HG03520 (cell line): ENCODE measurements around the gene OSBPL5.

Experiments
- ATAC-seq: cut with Tn5 transposase; IDR thresholded peaks from one replicate; pipeline ENCODE4 v1.9.1; 2021; ENCODE audit warnings: mild to moderate bottlenecking, moderate library complexity; ENCODE audit not compliant: unreplicated experiment

OSBPL5 gene

GRCh38 chr11:3105791-3106735, 59.0 kb downstream of the OSBPL5 start:
- no peak for ATAC-seq

- ATAC-seq, result no peak
Observed at GRCh38 chr11:3104961-3105790, 59.9 kb downstream of the OSBPL5 start.

DNA sequence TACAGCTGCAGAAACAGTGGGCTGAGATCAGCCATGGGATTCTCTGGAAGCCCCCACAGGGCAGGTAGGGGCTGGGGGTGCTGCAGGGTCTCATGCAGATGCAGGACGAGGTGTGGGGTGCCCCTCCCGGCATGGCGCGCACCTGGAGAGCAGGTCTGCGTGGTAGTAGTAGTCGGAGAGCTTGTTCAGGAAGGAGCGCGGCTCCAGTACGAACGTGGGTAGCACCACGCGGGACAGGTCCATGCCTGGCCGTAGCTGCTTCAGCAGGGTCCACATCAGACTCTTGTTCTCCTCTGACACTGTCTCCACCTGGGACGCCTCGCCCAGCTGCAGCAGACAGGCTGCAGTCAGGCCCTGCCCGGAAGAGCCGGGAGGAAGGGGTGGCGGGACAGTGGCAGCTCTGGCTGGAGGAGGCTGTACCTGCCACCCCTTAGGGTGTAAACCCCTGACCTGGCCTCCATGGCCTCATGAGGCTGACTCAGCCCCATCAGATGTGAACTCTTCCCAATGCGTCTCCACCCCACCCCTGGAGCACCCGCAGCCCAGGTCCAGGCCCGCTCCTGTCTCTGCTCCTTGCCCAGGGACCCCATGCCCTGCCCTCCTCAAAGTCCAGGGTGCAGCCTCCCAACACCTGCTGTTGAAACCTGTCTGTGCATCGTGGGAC, 60.9 kb downstream of the OSBPL5 start:
- ATAC-seq, result no peak

- ATAC-seq, result no peak
Observed at GRCh38 chr11:3103076-3103475, 62.0 kb downstream of the OSBPL5 start.

DNA sequence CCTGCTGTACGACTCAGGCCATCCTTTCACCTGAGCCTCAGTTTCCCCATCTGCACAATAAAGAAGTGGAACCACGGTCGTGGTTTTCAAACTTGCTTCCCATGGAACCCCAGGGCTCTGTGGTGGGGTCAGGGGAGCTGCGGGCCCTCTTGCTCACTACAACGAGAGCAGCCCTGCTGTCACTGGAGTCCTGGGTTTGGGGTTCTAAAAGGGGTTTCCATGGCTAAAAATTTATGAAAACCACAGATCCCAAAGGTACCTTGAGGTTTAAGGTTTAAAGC, 62.5 kb downstream of the OSBPL5 start:
- no peak for ATAC-seq

- no peak for ATAC-seq
Observed at GRCh38 chr11:3101921-3102640, 63.0 kb downstream of the OSBPL5 start.

GRCh38 chr11:3099178-3099577, 65.9 kb downstream of the OSBPL5 start:
- ATAC-seq, result no peak

GRCh38 chr11:3096909-3097530, 68.1 kb downstream of the OSBPL5 start:
- no peak for ATAC-seq

DNA sequence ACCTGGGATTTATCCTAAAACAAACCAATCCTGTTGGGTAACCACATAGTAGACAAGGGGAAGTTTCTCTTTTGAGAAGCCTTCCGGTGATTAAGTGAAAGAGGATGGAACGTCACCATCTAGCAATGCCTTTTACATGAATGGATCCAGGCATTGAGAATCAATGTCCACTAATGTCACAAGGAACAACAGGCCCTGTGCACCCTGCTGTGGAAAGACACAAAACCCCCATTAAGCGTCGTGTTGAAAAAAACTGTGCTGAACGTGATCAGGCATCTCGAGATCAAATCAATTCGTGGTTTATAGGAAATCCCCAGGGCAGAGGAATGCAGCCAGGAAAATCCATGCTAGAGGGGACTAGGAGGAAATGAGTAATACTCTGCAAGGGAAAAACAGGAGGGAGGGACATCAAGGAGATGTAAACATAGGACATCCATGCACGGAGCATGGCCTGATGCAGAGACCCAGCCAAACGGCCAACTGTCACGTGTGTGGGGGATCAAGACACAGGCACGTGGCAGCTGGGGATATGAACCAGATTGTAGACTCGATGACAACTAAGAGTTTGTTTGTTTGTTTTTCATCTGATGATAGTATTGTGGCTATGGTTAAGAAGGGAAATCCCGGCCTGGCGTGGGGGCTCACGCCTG, 69.3 kb downstream of the OSBPL5 start:
- no peak for ATAC-seq

- no peak for ATAC-seq
Observed at GRCh38 chr11:3094223-3094824, 70.8 kb downstream of the OSBPL5 start.

- ATAC-seq, result no peak
Observed at GRCh38 chr11:3093281-3094191, 71.6 kb downstream of the OSBPL5 start.

DNA sequence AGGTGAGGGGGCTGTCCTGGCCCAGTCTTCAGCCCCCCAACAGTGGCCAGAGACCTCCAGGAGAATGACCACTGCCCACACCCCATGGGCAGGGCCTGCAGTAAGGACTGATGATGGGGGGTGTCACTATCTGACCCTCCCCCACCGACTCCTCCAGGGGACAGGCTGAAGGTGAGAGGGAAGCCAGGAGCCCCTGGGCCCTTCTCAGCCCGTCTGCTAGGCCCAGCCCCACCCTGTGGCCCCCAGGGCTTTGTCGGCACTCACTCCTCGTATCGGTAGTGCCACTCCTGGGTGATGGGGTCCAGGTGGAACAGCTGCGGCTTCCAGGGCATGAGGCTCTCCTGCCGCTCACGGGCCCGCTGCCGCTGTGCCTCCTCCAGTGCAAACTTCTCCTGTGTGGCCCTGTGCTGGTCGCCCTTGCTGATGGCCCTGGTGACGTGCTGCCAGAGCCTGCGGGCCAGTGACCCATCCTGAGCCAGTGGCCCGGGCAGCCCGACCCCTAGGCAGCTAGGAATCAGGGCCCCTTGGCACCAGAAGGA, 72.4 kb downstream of the OSBPL5 start:
- ATAC-seq, result no peak

GRCh38 chr11:3091846-3092602, 73.1 kb downstream of the OSBPL5 start:
- ATAC-seq, result no peak

DNA sequence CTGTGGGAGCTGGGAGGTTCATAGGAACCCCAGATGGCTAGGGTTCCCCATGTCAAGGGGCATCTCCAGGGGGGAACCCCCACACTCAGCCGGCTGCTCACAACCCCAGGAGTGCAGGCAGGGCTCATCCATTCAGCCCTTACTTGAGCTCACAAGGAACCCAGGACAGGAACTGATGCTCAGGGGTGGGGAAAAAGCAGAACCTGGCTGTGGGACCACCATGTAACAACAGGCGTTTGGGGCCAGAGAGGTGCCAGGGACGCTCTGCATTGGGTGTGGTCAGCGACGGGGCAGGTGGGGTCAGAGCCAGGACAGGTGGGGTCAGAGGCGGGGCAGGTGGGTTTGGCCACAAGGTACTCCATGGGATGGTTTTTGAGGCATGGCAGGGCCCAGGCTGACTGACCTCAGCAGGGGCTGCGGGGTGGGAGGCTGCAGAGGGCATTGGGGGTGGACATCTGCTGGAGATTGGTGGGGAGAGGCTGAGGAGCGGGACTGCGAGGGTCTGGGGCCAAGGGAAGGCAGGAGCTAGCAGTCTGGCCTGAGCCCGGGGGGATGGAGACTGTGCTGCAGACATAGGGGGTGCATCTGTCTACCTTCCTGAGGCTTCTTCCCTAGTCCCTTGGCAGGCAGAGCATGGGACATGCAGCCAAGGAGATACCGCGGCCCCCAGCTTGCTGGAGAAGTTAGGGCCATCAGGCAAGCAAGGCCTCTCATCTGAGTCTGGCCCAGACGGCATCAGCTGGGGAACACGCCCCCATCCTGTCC, 73.8 kb downstream of the OSBPL5 start:
- ATAC-seq, result no peak

DNA sequence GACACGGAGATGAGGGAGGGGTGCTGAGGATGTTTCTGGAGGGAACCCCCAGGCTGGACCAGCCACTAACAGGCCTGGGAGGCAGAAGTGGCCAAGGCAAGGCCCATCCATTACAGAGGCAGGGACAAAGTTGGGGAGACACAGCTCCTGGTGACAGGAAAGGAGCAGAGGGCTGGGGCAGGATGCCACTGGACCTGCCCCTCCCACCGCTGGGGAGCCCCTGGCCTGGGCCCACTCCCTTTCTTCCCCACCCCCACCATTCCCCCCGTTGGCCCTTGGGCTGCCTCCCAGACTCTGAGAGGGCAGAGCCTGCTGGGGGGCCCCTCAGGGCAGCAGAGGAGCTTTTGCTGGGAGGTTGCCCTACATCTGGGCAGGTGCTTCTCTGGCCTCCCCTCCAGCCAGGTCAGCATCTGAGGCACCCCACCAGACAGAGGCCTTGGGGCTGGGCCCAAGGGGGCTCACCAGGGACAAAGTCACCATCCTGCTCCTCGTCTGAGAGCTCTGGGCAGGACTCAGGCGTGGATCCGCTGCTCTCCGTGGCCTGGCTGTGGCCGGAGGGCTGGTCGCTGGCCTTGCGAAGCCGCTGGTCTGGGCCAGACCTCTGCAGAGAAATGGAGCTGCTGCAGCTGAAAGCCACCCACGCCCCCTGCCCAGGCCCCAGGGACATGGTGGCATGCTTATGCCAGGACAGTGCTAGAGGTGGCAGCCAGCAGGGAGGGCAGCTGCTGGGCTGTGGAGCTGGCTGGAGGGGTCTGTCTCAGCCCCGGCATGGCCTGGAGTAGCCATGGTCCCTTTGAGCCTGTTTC, 74.8 kb downstream of the OSBPL5 start:
- ATAC-seq, result no peak
